HEK293T (cell line): ENCODE results near the gene EDEM1.

Experiments
- BHLHE40 ChIP-seq: fragments of 450-650 bp; IDR thresholded peaks from 2 replicates; pipeline ENCODE4 v1.6.1; 2016; ENCODE audit warnings: mild to moderate bottlenecking, moderate library complexity, borderline replicate concordance
- FOXK2 ChIP-seq: fragments of 450-650 bp; IDR thresholded peaks from 2 replicates; pipeline ENCODE4 v1.6.1; 2016; ENCODE audit warnings: mild to moderate bottlenecking
- HDGF ChIP-seq: fragments of 450-650 bp; IDR thresholded peaks from 2 replicates; pipeline ENCODE4 v1.6.1; 2017; ENCODE audit warnings: antibody characterized with exemption, borderline replicate concordance
- L3MBTL2 ChIP-seq: fragments of 450-650 bp; conservative IDR thresholded peaks from 2 replicates; pipeline ENCODE4 v1.6.1; 2016; ENCODE audit warnings: mild to moderate bottlenecking
- SP1 ChIP-seq: fragments of 450-650 bp; IDR thresholded peaks from 2 replicates; pipeline ENCODE4 v1.6.1; 2017
- SUZ12 ChIP-seq: fragments of 450-650 bp; IDR thresholded peaks from 2 replicates; pipeline ENCODE4 v1.6.1; 2016; ENCODE audit warnings: mild to moderate bottlenecking
- ZNF384 ChIP-seq: fragments of 450-650 bp; IDR thresholded peaks from 2 replicates; pipeline ENCODE4 v1.6.1; 2016

DNA sequence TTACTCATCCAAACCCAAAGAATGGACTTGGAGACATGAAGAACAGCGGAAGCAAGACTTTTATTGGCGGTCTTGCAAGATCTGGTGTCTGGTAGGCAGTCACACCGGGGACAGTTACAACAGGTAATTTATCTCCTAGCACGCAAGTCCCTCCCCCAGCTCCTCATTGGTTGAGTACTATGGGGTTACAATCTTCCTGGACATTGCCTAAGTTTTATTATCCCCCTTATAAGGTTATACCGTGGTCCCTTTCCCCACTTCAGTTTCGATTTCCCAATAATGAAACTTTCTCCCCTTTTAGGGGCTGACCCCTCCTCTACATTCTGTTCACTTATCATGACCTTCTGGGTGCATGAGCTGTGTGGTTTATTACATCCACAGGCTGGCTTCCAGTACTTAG lies 46.7 kb upstream of the EDEM1 start:
- no peak for TF ChIP-seq BHLHE40
- no peak for TF ChIP-seq SP1
- no peak for TF ChIP-seq ZNF384
- TF ChIP-seq SUZ12 = no peak
- no peak for TF ChIP-seq L3MBTL2
- no peak for TF ChIP-seq FOXK2
- no peak for TF ChIP-seq HDGF
